Measurements from ENCODE around the gene NUBP2.
A peak's percentile ranks its signal among the peaks of the same experiment; 100 is the strongest.

The NUBP2 gene

DNA sequence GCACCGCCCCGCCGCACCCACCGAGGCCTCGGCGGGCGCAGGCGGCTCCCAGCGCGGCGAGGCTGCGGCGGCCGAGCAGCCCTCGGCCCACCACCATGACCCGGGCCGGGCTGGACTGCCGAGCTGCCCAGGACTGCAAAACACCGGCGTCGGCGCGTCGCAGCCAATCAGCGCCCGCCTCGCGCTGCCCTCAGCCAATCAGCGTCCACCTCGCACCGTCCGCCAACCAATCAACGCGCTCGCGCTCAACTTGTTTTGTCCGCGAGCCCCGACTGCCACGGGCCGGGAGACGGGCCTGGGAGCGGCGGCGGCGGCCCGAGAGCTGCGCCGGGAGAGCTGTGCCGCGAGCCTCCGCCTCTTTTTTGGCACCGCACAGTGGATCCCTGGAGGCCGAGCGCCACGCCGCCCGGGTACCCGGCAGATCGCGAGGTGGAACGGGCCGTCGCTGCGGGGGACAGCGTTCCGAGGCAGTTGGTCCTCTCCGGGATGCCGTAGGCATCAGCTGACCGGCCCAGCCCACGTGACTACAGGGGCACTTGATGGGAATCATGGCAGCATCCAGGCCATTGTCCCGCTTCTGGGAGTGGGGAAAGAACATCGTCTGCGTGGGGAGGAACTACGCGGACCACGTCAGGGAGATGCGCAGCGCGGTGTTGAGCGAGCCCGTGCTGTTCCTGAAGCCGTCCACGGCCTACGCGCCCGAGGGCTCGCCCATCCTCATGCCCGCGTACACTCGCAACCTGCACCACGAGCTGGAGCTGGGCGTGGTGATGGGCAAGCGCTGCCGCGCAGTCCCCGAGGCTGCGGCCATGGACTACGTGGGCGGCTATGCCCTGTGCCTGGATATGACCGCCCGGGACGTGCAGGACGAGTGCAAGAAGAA, 44.2 kb downstream of the NUBP2 start, which contains the start of the genes FAHD1 and HAGH:
Gene FAHD1 (plus strand): TSS at position 516 of the 883 bp plus-strand sequence. CDS start 33 bp downstream, at position 549.
Gene HAGH (minus strand): TSS at position 135 of the 883 bp plus-strand sequence. CDS start 38 bp downstream, at position 97.
- peak; percentile 100 for DNase-seq

DNA sequence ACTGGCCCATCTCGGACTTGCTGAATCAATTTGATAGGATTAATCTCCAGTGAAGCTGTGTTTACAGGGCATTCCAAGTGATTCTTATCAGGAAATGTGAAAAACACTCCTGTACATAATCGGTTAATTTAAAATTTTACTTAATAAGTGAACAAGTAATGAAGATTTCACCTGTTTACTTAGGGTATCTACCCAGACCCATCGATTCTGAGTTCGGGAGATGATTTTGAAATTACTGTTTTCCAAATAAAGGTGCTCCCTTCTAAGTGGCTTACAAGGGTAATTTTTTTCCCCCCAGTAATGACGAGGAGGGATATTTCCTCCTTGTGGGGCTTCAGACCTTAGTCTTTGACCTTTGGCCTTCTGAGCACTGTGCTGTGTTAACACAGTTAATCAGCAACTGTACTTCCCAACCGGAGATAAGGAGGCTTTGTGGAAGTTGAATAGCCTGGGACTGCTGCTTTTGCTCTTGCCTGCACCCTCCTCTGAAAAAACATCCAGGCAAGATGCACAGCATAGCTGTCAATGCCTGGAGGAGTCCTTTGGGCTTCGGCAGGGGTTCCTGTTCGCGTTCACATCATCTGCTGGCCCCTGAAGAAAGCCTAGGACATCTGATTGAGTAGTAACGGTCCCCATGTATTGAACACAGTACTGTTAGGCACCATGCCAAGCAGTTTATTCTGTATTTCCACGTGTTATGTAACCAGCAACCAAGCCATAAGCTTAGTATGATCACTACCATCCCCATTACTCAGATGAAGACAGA, 46.1 kb downstream of the NUBP2 start:
- no peak for DNase-seq

DNA sequence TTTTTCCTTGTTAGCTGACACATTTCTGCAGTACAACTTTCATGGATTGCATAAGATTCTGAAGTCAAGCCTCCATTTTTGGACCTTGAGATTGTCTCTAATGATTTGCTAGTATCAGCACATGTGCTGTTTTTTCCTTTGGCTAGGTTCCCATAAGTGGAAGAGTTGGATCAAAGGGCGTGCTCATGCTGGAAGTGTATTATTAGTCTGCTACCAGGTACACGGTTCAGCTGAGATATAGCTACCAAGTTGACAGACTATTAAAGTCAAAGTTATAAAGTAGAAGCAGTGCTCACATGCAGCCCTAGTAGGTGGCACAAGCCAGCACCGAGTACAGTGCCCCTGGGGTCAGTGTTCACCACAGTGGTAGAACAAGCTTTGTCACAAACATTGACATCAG, 47.5 kb downstream of the NUBP2 start:
- DNase-seq: no peak

DNA sequence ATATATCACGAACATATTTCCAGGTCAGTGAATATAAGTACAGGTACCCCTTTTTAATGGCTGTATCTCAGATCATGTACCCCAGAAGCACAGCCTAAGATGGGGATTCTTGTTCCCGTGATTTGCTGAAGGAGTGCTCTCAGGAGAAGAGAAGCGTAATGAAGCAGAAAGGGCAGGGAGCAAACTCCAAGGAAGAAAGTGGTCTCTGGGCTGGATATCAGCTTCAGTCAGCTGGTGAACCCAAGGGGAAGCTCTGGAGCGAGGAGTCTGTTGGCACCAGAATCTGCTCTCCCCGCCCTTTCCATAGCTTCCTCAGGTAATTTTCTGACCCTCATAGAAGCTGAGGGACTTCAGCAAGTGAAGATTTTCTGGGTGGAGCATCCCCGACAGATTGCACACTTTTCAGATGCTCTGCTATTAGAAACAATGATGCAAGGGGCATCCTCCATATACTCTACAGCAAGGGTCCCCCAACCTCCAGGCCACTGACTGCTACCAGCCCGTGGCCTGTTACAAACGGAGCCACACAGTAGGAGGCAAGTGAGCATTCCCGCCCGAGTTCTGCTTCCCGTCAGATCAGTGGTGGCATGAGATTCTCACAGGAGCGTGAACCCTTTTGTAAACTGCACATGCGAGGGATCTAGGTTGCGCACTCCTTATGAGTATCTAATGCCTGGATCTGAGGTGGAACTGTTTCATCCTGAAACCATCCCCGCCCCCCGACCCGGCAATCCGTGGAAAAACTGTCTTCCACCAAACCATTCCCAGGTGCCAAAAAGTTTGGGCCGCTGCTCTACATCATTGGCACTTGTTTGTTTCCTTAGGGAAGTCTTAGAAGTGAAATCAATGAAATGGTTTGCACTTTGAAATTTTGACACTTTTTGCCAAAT, 48.7 kb downstream of the NUBP2 start:
- DNase-seq: no peak

DNA sequence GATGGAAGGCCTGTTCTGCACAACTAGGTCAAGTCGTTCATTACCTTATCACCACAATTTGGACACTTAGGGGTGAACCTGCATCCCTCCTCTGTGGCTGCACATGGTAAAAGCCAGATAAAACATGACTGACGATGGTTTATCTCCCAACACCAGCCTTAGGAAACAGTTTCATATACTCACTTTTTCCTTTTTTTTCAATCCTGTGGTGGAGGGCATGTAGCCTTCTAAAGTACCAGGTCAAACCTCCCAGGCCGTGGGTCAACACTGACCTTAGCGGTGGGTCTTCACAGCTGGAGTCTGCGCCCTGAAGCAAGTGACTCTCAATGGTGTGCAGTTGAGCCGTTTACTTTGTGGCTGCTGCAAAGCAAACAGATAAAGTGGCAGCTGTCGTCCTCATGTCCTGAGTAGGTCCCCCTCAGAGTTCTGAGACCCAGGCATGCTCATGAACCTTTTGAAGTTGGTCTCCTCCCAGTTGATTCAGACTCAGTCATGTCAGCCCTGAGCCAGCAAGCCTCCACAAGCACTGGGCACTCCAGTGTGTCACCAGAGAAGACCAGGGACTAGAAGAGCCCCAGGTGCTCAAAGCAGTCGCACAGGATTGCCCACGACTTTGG, 50.2 kb downstream of the NUBP2 start:
- DNase-seq: no peak

DNA sequence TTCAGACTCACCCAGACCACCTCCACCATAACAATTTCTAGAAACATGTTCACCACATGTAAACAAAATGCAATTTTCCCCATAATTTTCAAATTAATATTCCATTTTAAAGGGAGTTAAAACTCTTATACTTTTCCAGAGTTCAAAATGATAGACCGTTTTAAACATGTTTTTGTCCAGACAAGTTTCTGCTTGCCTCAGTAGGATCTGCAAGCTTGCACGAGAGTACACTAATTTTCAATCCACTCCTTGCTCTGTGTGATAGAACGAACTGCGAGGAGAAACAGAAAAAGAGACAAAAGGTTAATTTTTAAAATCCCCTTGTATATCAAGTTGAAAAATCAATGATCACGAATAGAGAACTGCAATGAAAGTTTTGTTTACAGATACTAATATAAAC, 51.3 kb downstream of the NUBP2 start:
- no peak for DNase-seq

Measured in right kidney (tissue), 1 donor.